GM12875 (cell line): Measurements from ENCODE around the gene TDRD9.

ENCODE experiments used
- H3K4me3 ChIP-seq: one replicate; pipeline ENCODE4 v1.5.1; 2011; ENCODE audit warnings: low read depth, low read length, control low read depth
- CTCF ChIP-seq: IDR thresholded peaks from 2 replicates; pipeline ENCODE4 v1.5.1; 2011; ENCODE audit warnings: low read depth, mild to moderate bottlenecking, control low read depth, inconsistent platforms, low read length, moderate library complexity, borderline replicate concordance; ENCODE audit not compliant: insufficient read depth

TDRD9 gene

GRCh38 chr14:104095426-104096310 lies 167.4 kb downstream of the TDRD9 start:
- TF ChIP-seq CTCF: no peak
- H3K4me3 ChIP-seq: no peak overlapping the region

- H3K4me3 ChIP-seq: no peak overlapping the region
These were observed 168.1 kb downstream of the TDRD9 start for GRCh38 chr14:104096318-104096717.

GRCh38 chr14:104096751-104097700 lies 168.8 kb downstream of the TDRD9 start:
- no peak overlapping the region for H3K4me3 ChIP-seq
- no peak for TF ChIP-seq CTCF

More at GRCh38 chr14:104096318-104096717, 168.1 kb downstream of the TDRD9 start:
- no peak for TF ChIP-seq CTCF

GRCh38 chr14:104098272-104099095 lies 170.2 kb downstream of the TDRD9 start:
- H3K4me3 ChIP-seq: no peak overlapping the region
- no peak for TF ChIP-seq CTCF

GRCh38 chr14:104099096-104100041 lies 171.1 kb downstream of the TDRD9 start:
- no peak for TF ChIP-seq CTCF
- no peak overlapping the region for H3K4me3 ChIP-seq
